GM13977 (cell line): ENCODE measurements around the gene CETN3.

ENCODE experiments used
- DNase-seq: peaks from one replicate; pipeline ENCODE4 v3.0.0; 2012; ENCODE audit warnings: low spot score
- CTCF ChIP-seq: IDR thresholded peaks from 2 replicates; pipeline ENCODE4 v1.5.1; 2012; ENCODE audit warnings: mild to moderate bottlenecking, control low read depth; ENCODE audit not compliant: insufficient read depth; ENCODE audit errors: extremely low read depth, missing control alignments
- in situ Hi-C: fragments of 300-500 bp; cut with MboI; formaldehyde crosslinking; loops from one replicate; pipeline ENCODE4 v1.12.0; 2022; ENCODE audit warnings: low sequenced_read_pairs, low pct_unique_long_range_greater_than_20kb, mixed read lengths, inconsistent platforms; ENCODE audit not compliant: unreplicated experiment

Gene CETN3

GRCh38 chr5:90424245-90424644 lies 14.7 kb upstream of the CETN3 start:
- no peak for TF ChIP-seq CTCF
- in situ Hi-C loops = no loop called here
- no peak for DNase-seq

DNA sequence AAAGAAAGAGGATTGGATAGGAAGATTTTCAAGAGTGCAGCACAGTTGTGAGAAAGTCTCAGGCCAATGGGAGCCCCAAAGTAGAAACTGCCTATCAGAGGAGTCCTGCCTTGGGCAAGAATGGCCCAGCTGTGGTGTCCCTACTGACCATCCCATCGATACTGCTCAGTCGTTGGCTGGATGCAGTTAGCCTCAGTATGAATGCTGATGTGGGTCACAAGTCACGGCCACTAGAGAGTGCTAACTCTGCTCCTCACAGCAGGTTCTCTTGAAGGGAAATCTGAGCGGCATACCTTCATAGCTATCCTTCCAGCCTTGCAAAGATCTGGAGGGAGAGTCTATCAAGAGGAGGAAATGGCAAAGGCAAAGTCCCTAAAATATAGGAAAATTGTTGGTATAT lies 11.6 kb upstream of the CETN3 start:
- no peak for TF ChIP-seq CTCF
- no peak for DNase-seq
- in situ Hi-C loops = no loop called here

- no peak for TF ChIP-seq CTCF
- in situ Hi-C loops = no loop called here
- no peak for DNase-seq
Observed at GRCh38 chr5:90418214-90418613, 8.7 kb upstream of the CETN3 start.

DNA sequence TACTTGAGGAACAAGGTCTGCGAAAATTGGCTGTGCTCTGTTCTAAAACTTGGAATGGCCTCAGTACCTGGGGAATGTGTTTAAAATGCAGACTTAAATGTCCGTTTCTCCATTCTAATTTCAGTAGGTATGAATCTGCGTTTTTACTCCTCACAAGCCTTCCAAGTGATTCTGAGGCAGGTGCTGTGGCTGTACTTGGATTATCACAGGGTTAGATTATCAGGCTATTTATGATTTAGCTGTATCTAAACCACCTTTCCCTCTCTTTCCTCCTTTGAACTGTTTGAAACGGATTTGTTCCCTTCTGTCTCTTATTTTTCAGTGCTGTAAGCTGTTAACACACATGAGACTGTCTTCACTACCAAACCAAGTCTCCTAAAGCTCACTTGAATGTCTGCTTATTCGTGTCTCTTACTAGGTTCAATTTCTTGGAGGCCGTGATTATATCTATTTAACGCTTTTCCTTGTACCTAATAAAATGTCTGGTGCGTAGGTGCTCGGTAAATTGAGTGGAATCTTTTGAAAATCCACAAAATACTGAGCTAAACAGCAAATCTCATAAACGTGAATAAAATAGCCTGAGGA lies 714 bp upstream of the CETN3 start:
- in situ Hi-C loops = no loop called here
- no peak for DNase-seq
- TF ChIP-seq CTCF = no peak

DNA sequence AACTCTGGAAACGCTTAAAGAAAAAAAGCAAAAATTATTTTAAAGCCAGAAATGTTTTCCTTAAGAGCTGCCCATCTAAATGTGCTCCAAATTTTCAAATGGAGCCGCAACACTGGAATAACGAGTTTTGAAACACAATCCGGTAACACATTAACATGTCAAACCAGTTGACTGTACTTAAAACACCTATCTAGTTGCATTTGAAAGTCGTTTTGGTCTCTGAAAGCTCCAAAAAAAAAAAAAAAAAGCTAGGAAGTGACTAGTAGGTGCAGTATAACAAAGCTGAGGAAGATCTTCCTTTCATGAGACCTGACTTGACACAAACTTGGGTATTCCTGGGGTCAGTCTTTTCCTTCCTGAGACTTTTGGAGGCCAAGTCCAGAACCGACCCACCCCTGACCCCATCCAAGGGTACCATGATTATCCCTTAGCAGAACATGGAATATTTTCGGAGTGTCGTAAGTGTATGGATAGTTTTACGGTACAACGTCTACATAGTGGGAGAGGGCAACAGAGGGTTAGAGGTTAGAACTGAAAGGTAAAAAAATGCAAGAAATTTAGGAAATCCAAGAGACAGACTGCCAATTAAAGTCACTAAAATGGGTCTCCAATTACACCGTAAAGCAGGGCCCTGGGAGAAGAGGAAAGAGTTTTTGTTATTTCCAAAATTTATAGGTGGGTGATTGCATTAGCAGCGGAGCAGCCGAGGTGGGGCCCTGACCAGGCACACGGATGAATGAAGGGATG lies 812 bp downstream of the CETN3 start:
- TF ChIP-seq CTCF = no peak
- no peak for DNase-seq
- in situ Hi-C loops = no loop called here

DNA sequence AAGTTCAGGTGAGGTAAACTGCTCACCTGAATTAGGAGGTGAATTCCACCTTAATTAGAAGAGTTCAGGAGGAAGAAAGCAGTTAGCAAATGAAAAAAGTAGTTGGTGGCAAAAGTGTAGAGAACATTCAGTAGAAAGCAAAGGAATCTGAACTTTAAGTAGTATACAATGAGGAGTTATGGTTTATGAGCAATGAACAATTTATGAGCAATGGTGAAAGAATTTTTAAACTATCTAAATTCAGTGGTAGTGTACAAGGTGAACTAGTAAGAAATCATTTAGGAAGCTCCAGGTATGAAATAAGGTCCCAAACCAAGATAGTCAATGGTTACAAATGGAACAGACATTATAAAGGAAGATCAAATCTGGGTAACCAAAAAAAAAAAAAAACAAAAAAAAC lies 3.1 kb downstream of the CETN3 start:
- no peak for TF ChIP-seq CTCF
- DNase-seq = no peak
- in situ Hi-C loops = no loop called here
